Caco-2 (cell line): ENCODE measurements around the gene SPARC. TPM values are rescaled to one million over a fixed set of nuclear protein-coding genes. Genes with fewer than 3 reads are reported as not detected.

Experiments used
- BruUV-seq: library from RNA; stranded (reverse); fragments of 400-500 nt; replicated peaks from 2 replicates; lab custom pipeline; 2021; lab: Mats Ljungman, UMichigan
- CTCF ChIA-PET: fragments of 300-600 bp; sonication (Branson Sonifier 250); formaldehyde crosslinking; loops from one replicate; lab custom pipeline; 2022; ENCODE audit warnings: antibody characterized with exemption; lab: Charles Lee
- POLR2A ChIA-PET: fragments of 300-600 bp; sonication (Branson Sonifier 250); formaldehyde crosslinking; loops from one replicate; lab custom pipeline; 2022; ENCODE audit warnings: antibody characterized with exemption; lab: Charles Lee
- DNase-seq, 2 experiments: peaks; one replicate each; pipeline versions ENCODE4 v3.0.0 to v3.0.0-alpha.2; 2020 to 2022
- H3K27me3 ChIP-seq: replicated peaks from 2 replicates; pipeline ENCODE4 v1.6.0; 2011; ENCODE audit warnings: low read length; ENCODE audit not compliant: control insufficient read depth, insufficient read depth
- H3K36me3 ChIP-seq: 2 replicates; pipeline ENCODE4 v1.5.1; 2011; ENCODE audit warnings: low read length; ENCODE audit not compliant: control insufficient read depth, insufficient read depth
- H3K4me1 ChIP-seq: fragments of 250-450 bp; sonication (Bioruptor Pico); 2 replicates; pipeline ENCODE4 v1.5.1; 2020; ENCODE audit warnings: mild to moderate bottlenecking
- H3K4me3 ChIP-seq: 2 replicates; pipeline ENCODE4 v1.5.1; 2011; ENCODE audit warnings: low read depth, mild to moderate bottlenecking, control low read depth, low read length
- H3K9me3 ChIP-seq: fragments of 250-450 bp; sonication (Bioruptor Pico); 2 replicates; pipeline ENCODE4 v1.5.1; 2020; ENCODE audit warnings: mild to moderate bottlenecking, moderate library complexity
- H3K27ac Mint-ChIP-seq: one replicate; pipeline ENCODE4 v1.8.0; 2022; ENCODE audit warnings: mixed read lengths; ENCODE audit not compliant: unreplicated experiment
- H3K27me3 Mint-ChIP-seq: one replicate; pipeline ENCODE4 v1.8.0; 2022; ENCODE audit warnings: mixed read lengths; ENCODE audit not compliant: insufficient read depth, unreplicated experiment
- H3K36me3 Mint-ChIP-seq: one replicate; pipeline ENCODE4 v1.8.0; 2022; ENCODE audit warnings: mild to moderate bottlenecking, mixed read lengths; ENCODE audit not compliant: insufficient read depth, unreplicated experiment
- H3K4me1 Mint-ChIP-seq: one replicate; pipeline ENCODE4 v1.8.0; 2022; ENCODE audit warnings: low read depth, mixed read lengths; ENCODE audit not compliant: unreplicated experiment
- H3K4me3 Mint-ChIP-seq: one replicate; pipeline ENCODE4 v1.8.0; 2022; ENCODE audit warnings: mild to moderate bottlenecking, moderate library complexity, mixed read lengths; ENCODE audit not compliant: unreplicated experiment
- H3K9me3 Mint-ChIP-seq: one replicate; pipeline ENCODE4 v1.8.0; 2022; ENCODE audit warnings: mixed read lengths; ENCODE audit not compliant: unreplicated experiment
- CTCF ChIP-seq, 2 experiments: fragments of 200-600 bp in 1 of 2; IDR thresholded peaks; 1 replicate in 1 of 2; 2 replicates in 1 of 2; pipeline versions ENCODE4 v1.5.1 to v1.8.0; 2011 to 2022; ENCODE audit warnings: antibody characterized with exemption in 1 of 2, control low read depth in 1 of 2, inconsistent platforms in 1 of 2, low read depth in 1 of 2, low read length in 1 of 2, mild to moderate bottlenecking in 1 of 2, moderate library complexity in 1 of 2; ENCODE audit not compliant: insufficient read depth in 1 of 2, severe bottlenecking in 1 of 2, unreplicated experiment in 1 of 2
- intact Hi-C: fragments of 100-400 bp; cut with micrococcal nuclease; formaldehyde crosslinking; loops from one replicate; pipeline ENCODE4 v1.10.0; 2022; ENCODE audit not compliant: unreplicated experiment
- total RNA-seq: library from RNA; stranded (reverse); gene quantifications from 2 replicates; pipeline ENCODE4 v1.2.3, GENCODE V29; 2022

SPARC gene
- total RNA-seq, 1 experiment from 2014 or later: 22.7 TPM

GRCh38 chr5:151624476-151624875 lies 62.2 kb downstream of the SPARC start:
- Mint-ChIP-seq H3K27me3 (no peaks in the 10 kb centered on the region), H3K4me1 (peaks cover 12% of the 10 kb centered on the region), H3K9me3 (no peaks in the 10 kb centered on the region), H3K4me3 (no peak overlapping the region), H3K36me3 (no peaks in the 10 kb centered on the region), H3K27ac (no peak overlapping the region)
- no peak for TF ChIP-seq CTCF (IDR thresholded peaks at IDR 0.05; ENCODE audit: insufficient read depth in 1 of 2, low read depth in 1 of 2, low read length in 1 of 2, severe bottlenecking in 1 of 2, unreplicated experiment in 1 of 2)
- H3K9me3 ChIP-seq: no peaks in the 10 kb centered on the region
- no peak for DNase-seq
- no peaks in the 10 kb centered on the region for H3K27me3 ChIP-seq
- H3K4me1 ChIP-seq: peaks cover 14% of the 10 kb centered on the region
- ChIA-PET CTCF (no interaction called here), POLR2A (no interaction called here)
- no peak overlapping the region for H3K4me3 ChIP-seq
- BruUV-seq: no TSS peak
- no peaks in the 10 kb centered on the region for H3K36me3 ChIP-seq
- intact Hi-C loops: no loop called here

GRCh38 chr5:151622367-151623088 lies 64.2 kb downstream of the SPARC start:
- POLR2A ChIA-PET: no interaction called here
- H3K4me1 Mint-ChIP-seq: peaks cover 12% of the 10 kb centered on the region
- peaks cover 33% of the 10 kb centered on the region for H3K4me1 ChIP-seq
- intact Hi-C loops: no loop called here
- no TSS peak for BruUV-seq
- H3K27me3 Mint-ChIP-seq: no peaks in the 10 kb centered on the region
- H3K36me3 ChIP-seq: no peaks in the 10 kb centered on the region
- H3K27me3 ChIP-seq: no peaks in the 10 kb centered on the region
- no peak overlapping the region for H3K27ac Mint-ChIP-seq
- CTCF ChIA-PET: no interaction called here
- H3K36me3 Mint-ChIP-seq: no peaks in the 10 kb centered on the region
- no peaks in the 10 kb centered on the region for H3K9me3 Mint-ChIP-seq
- DNase-seq: no peak
- no peak for TF ChIP-seq CTCF (IDR thresholded peaks at IDR 0.05; ENCODE audit: insufficient read depth in 1 of 2, low read depth in 1 of 2, low read length in 1 of 2, severe bottlenecking in 1 of 2, unreplicated experiment in 1 of 2)
- no peaks in the 10 kb centered on the region; the same call in 1 of the 2 replicates for H3K9me3 ChIP-seq
- no peak overlapping the region for H3K4me3 Mint-ChIP-seq
- H3K4me3 ChIP-seq: no peak overlapping the region

GRCh38 chr5:151620461-151620840 lies 66.3 kb downstream of the SPARC start:
- CTCF ChIA-PET: no interaction called here

More at GRCh38 chr5:151620461-151620840, 66.3 kb downstream of the SPARC start:
- Histone ChIP-seq H3K4me3 (no peak overlapping the region), H3K9me3 (no peaks in the 10 kb centered on the region; the same call in 1 of the 2 replicates), H3K27me3 (no peaks in the 10 kb centered on the region), H3K36me3 (no peaks in the 10 kb centered on the region), H3K4me1 (peaks cover 41% of the 10 kb centered on the region)
- H3K4me3 Mint-ChIP-seq: no peak overlapping the region
- no TSS peak for BruUV-seq
- no peak for DNase-seq
- H3K4me1 Mint-ChIP-seq: peaks cover 17% of the 10 kb centered on the region
- no peak for TF ChIP-seq CTCF (IDR thresholded peaks at IDR 0.05; ENCODE audit: insufficient read depth in 1 of 2, low read depth in 1 of 2, low read length in 1 of 2, severe bottlenecking in 1 of 2, unreplicated experiment in 1 of 2)
- POLR2A ChIA-PET: no interaction called here
- no peaks in the 10 kb centered on the region for H3K27me3 Mint-ChIP-seq
- intact Hi-C loops: no loop called here
- no peaks in the 10 kb centered on the region for H3K9me3 Mint-ChIP-seq
- no peaks in the 10 kb centered on the region for H3K36me3 Mint-ChIP-seq
- no peak overlapping the region for H3K27ac Mint-ChIP-seq
